ENCODE data around the gene ZEB2. TPM values are rescaled to one million over a fixed set of nuclear protein-coding genes. Genes with fewer than 3 reads are reported as not detected.
A peak's percentile ranks its signal among the peaks of the same experiment; 100 is the strongest.

ZEB2 gene
- total RNA-seq, 2 experiments from 2014 or later = 19.4 to 20.6 TPM

GRCh38 chr2:144414324-144414845 is 105.5 kb downstream of the ZEB2 start:
- peaks cover 21% of the 10 kb centered on the region for H3K4me1 Mint-ChIP-seq
- peaks cover 10% of the 10 kb centered on the region for H3K9me3 Mint-ChIP-seq
- no peaks in the 10 kb centered on the region for H3K27me3 Mint-ChIP-seq
- no peak overlapping the region for H3K4me3 Mint-ChIP-seq
- CTCF ChIA-PET = no interaction called here
- H3K27ac Mint-ChIP-seq = peak overlapping the region; percentile 16
- peaks cover 23% of the 10 kb centered on the region for H3K36me3 Mint-ChIP-seq (ENCODE audit: low read depth)
- POLR2A ChIA-PET = interaction anchor here (1.2 kb wide), 1 partner anchor 96 kb away, joined by 3 read pairs; no protein-coding TSS in a partner anchor
- DNase-seq = no peak

GRCh38 chr2:144412709-144413108 is 107.2 kb downstream of the ZEB2 start:
- no peak overlapping the region for H3K4me3 Mint-ChIP-seq
- peaks cover 10% of the 10 kb centered on the region for H3K9me3 Mint-ChIP-seq
- H3K4me1 Mint-ChIP-seq = peaks cover 21% of the 10 kb centered on the region
- ChIA-PET POLR2A (no interaction called here), CTCF (no interaction called here)
- peaks cover under 1% of the 10 kb centered on the region for H3K27me3 Mint-ChIP-seq
- H3K27ac Mint-ChIP-seq = no peak overlapping the region
- peaks cover 35% of the 10 kb centered on the region for H3K36me3 Mint-ChIP-seq (ENCODE audit: low read depth)
- no peak for DNase-seq

GRCh38 chr2:144411473-144411872 is 108.4 kb downstream of the ZEB2 start:
- H3K9me3 Mint-ChIP-seq = peaks cover 5% of the 10 kb centered on the region
- CTCF ChIA-PET = no interaction called here
- no peak for DNase-seq
- peaks cover 32% of the 10 kb centered on the region for H3K36me3 Mint-ChIP-seq (ENCODE audit: low read depth)
- no peak overlapping the region for H3K27ac Mint-ChIP-seq
- no peak overlapping the region for H3K4me3 Mint-ChIP-seq
- H3K4me1 Mint-ChIP-seq = peaks cover 23% of the 10 kb centered on the region
- POLR2A ChIA-PET = no interaction called here
- peaks cover 2% of the 10 kb centered on the region for H3K27me3 Mint-ChIP-seq

- H3K27ac Mint-ChIP-seq = no peak overlapping the region
- no peaks in the 10 kb centered on the region for H3K9me3 Mint-ChIP-seq
- ChIA-PET POLR2A (no interaction called here), CTCF (no interaction called here)
- H3K27me3 Mint-ChIP-seq = peaks cover 2% of the 10 kb centered on the region
- DNase-seq = no peak
- H3K36me3 Mint-ChIP-seq (ENCODE audit: low read depth) = peaks cover 28% of the 10 kb centered on the region
- H3K4me3 Mint-ChIP-seq = no peak overlapping the region
- H3K4me1 Mint-ChIP-seq = peaks cover 12% of the 10 kb centered on the region
Observed at GRCh38 chr2:144409241-144409640, 110.7 kb downstream of the ZEB2 start.

- H3K4me3 Mint-ChIP-seq = no peak overlapping the region
- no peak for DNase-seq
- H3K27me3 Mint-ChIP-seq = peaks cover 2% of the 10 kb centered on the region
- no peak overlapping the region for H3K27ac Mint-ChIP-seq
- peaks cover 5% of the 10 kb centered on the region for H3K4me1 Mint-ChIP-seq
- POLR2A ChIA-PET = no interaction called here
- H3K9me3 Mint-ChIP-seq = no peaks in the 10 kb centered on the region
- peaks cover 36% of the 10 kb centered on the region for H3K36me3 Mint-ChIP-seq (ENCODE audit: low read depth)
- CTCF ChIA-PET = no interaction called here
Observed at GRCh38 chr2:144407262-144407661, 112.7 kb downstream of the ZEB2 start.

GRCh38 chr2:144405982-144406788 is 113.7 kb downstream of the ZEB2 start:
- DNase-seq = no peak
- peaks cover 5% of the 10 kb centered on the region for H3K4me1 Mint-ChIP-seq
- POLR2A ChIA-PET = interaction anchor here (1.0 kb wide), 1 partner anchor 35 kb away, joined by 3 read pairs; no protein-coding TSS in a partner anchor
- H3K36me3 Mint-ChIP-seq (ENCODE audit: low read depth) = peaks cover 41% of the 10 kb centered on the region
- CTCF ChIA-PET = no interaction called here
- no peak overlapping the region for H3K4me3 Mint-ChIP-seq
- no peaks in the 10 kb centered on the region for H3K9me3 Mint-ChIP-seq
- H3K27ac Mint-ChIP-seq = no peak overlapping the region
- H3K27me3 Mint-ChIP-seq = peaks cover 2% of the 10 kb centered on the region

- Mint-ChIP-seq H3K9me3 (no peaks in the 10 kb centered on the region), H3K27me3 (peaks cover 2% of the 10 kb centered on the region), H3K36me3 (ENCODE audit: low read depth) (peaks cover 45% of the 10 kb centered on the region), H3K4me3 (no peak overlapping the region), H3K4me1 (peaks cover 5% of the 10 kb centered on the region), H3K27ac (no peak overlapping the region)
- CTCF ChIA-PET = no interaction called here
- DNase-seq = no peak
- POLR2A ChIA-PET = no interaction called here
Observed at GRCh38 chr2:144405321-144405720, 114.6 kb downstream of the ZEB2 start.

- Mint-ChIP-seq H3K27me3 (peaks cover 2% of the 10 kb centered on the region), H3K4me1 (peaks cover 5% of the 10 kb centered on the region), H3K36me3 (ENCODE audit: low read depth) (peaks cover 50% of the 10 kb centered on the region), H3K9me3 (no peaks in the 10 kb centered on the region), H3K27ac (no peak overlapping the region), H3K4me3 (no peak overlapping the region)
- ChIA-PET CTCF (no interaction called here), POLR2A (no interaction called here)
- DNase-seq = no peak
Observed at GRCh38 chr2:144404586-144405314, 115.2 kb downstream of the ZEB2 start.

- peaks cover 2% of the 10 kb centered on the region for H3K27me3 Mint-ChIP-seq
- H3K9me3 Mint-ChIP-seq = no peaks in the 10 kb centered on the region
- POLR2A ChIA-PET = no interaction called here
- CTCF ChIA-PET = no interaction called here
- DNase-seq = no peak
- peaks cover 56% of the 10 kb centered on the region for H3K36me3 Mint-ChIP-seq (ENCODE audit: low read depth)
- H3K27ac Mint-ChIP-seq = no peak overlapping the region
- H3K4me1 Mint-ChIP-seq = peaks cover 5% of the 10 kb centered on the region
- no peak overlapping the region for H3K4me3 Mint-ChIP-seq
Observed at GRCh38 chr2:144403933-144404332, 116.0 kb downstream of the ZEB2 start.

GRCh38 chr2:144402251-144402650 is 117.7 kb downstream of the ZEB2 start:
- H3K9me3 Mint-ChIP-seq = peaks cover 2% of the 10 kb centered on the region
- H3K4me1 Mint-ChIP-seq = peaks cover 5% of the 10 kb centered on the region
- H3K27me3 Mint-ChIP-seq = no peaks in the 10 kb centered on the region
- DNase-seq = no peak
- ChIA-PET CTCF (no interaction called here), POLR2A (no interaction called here)
- H3K36me3 Mint-ChIP-seq (ENCODE audit: low read depth) = peaks cover 54% of the 10 kb centered on the region
- no peak overlapping the region for H3K4me3 Mint-ChIP-seq
- no peak overlapping the region for H3K27ac Mint-ChIP-seq

GRCh38 chr2:144401036-144401435 is 118.9 kb downstream of the ZEB2 start:
- H3K9me3 Mint-ChIP-seq = peaks cover 2% of the 10 kb centered on the region
- H3K4me3 Mint-ChIP-seq = no peak overlapping the region
- H3K4me1 Mint-ChIP-seq = peaks cover 2% of the 10 kb centered on the region
- DNase-seq = no peak
- H3K27me3 Mint-ChIP-seq = no peaks in the 10 kb centered on the region
- no peak overlapping the region for H3K27ac Mint-ChIP-seq
- CTCF ChIA-PET = no interaction called here
- H3K36me3 Mint-ChIP-seq (ENCODE audit: low read depth) = peaks cover 54% of the 10 kb centered on the region
- POLR2A ChIA-PET = no interaction called here

- no peak overlapping the region for H3K27ac Mint-ChIP-seq
- CTCF ChIA-PET = no interaction called here
- DNase-seq = no peak
- POLR2A ChIA-PET = no interaction called here
- H3K27me3 Mint-ChIP-seq = no peaks in the 10 kb centered on the region
- no peak overlapping the region for H3K4me3 Mint-ChIP-seq
- H3K9me3 Mint-ChIP-seq = peaks cover 5% of the 10 kb centered on the region
- H3K36me3 Mint-ChIP-seq (ENCODE audit: low read depth) = peaks cover 50% of the 10 kb centered on the region
- no peaks in the 10 kb centered on the region for H3K4me1 Mint-ChIP-seq
Observed at GRCh38 chr2:144396318-144396717, 123.6 kb downstream of the ZEB2 start.

- H3K4me3 Mint-ChIP-seq = no peak overlapping the region
- peaks cover 3% of the 10 kb centered on the region for H3K9me3 Mint-ChIP-seq
- CTCF ChIA-PET = no interaction called here
- H3K27ac Mint-ChIP-seq = no peak overlapping the region
- no peak for DNase-seq
- no peaks in the 10 kb centered on the region for H3K27me3 Mint-ChIP-seq
- H3K4me1 Mint-ChIP-seq = no peaks in the 10 kb centered on the region
- peaks cover 21% of the 10 kb centered on the region for H3K36me3 Mint-ChIP-seq (ENCODE audit: low read depth)
- POLR2A ChIA-PET = no interaction called here
Observed at GRCh38 chr2:144390424-144391020, 129.4 kb downstream of the ZEB2 start.

Measured in activated CD4-positive, alpha-beta memory T cell treated with anti-CD3 and anti-CD28 coated beads, Interleukin-2, amount 10 ng/mL, durations not matched to agents 7 days and 5 days (primary cell).